GM12872 (cell line): ENCODE measurements around the gene PAF1.

Source experiments
- CTCF ChIP-seq: IDR thresholded peaks from 3 replicates; pipeline ENCODE4 v1.5.1; 2011; ENCODE audit warnings: low read depth, mild to moderate bottlenecking, low read length, moderate library complexity; ENCODE audit not compliant: insufficient read depth

The PAF1 gene

GRCh38 chr19:39415111-39416046 is 24.5 kb upstream of the PAF1 start:
- no peak for TF ChIP-seq CTCF

- TF ChIP-seq CTCF, result peak; percentile 32; the same call in 1 of the 3 replicates
Measured at GRCh38 chr19:39413911-39414608, 23.2 kb upstream of the PAF1 start.

- no peak for TF ChIP-seq CTCF
Measured at GRCh38 chr19:39413272-39413910, 22.5 kb upstream of the PAF1 start.

- no peak for TF ChIP-seq CTCF
Measured at GRCh38 chr19:39412867-39413271, 22.0 kb upstream of the PAF1 start.

- TF ChIP-seq CTCF, result peak; percentile 81
Measured at GRCh38 chr19:39412100-39412866, 21.4 kb upstream of the PAF1 start, which contains the start of gene PLEKHG2. Gene PLEKHG2 (plus strand): TSS chr19:39412669. CDS start chr19:39414087, 1,418 bp downstream.

GRCh38 chr19:39411832-39412099 is 20.9 kb upstream of the PAF1 start:
- TF ChIP-seq CTCF, result peak; percentile 86
